ENCODE data around the gene NDUFAF3.

DNA sequence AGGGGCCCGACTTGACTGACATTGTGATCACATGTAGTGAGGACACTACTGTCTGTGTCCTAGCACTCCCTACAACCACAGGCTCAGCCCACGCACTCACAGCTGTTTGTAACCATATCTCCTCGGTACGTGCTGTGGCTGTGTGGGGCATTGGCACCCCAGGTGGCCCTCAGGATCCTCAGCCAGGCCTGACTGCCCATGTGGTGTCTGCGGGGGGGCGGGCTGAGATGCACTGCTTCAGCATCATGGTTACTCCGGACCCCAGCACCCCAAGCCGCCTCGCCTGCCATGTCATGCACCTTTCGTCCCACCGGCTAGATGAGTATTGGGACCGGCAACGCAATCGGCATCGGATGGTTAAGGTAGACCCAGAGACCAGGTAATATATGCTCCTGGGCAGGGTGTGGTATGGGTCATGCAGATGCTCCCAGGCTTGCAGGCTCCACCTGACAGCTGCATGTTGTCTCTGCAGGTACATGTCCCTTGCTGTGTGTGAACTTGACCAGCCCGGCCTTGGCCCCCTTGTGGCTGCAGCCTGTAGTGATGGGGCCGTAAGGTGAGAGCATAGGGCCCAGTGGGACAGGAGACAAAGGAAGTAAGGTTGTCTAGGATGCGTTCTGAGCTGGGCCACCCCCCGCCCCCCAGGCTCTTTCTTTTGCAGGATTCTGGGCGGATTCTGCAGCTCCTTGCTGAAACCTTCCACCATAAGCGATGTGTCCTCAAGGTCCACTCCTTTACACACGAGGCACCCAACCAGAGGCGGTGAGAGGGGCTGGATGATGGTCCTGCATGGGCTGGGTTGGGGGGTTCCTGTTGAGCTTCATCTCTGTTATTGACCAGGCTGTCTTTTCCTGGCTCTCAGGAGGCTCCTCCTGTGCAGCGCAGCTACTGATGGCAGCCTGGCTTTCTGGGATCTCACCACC is 7.9 kb upstream of the NDUFAF3 start:
- no peak for TF ChIP-seq EZH2 (IDR thresholded peaks at IDR 0.05; ENCODE audit: low read length, missing control alignments)
- TF ChIP-seq, protein P1, sequence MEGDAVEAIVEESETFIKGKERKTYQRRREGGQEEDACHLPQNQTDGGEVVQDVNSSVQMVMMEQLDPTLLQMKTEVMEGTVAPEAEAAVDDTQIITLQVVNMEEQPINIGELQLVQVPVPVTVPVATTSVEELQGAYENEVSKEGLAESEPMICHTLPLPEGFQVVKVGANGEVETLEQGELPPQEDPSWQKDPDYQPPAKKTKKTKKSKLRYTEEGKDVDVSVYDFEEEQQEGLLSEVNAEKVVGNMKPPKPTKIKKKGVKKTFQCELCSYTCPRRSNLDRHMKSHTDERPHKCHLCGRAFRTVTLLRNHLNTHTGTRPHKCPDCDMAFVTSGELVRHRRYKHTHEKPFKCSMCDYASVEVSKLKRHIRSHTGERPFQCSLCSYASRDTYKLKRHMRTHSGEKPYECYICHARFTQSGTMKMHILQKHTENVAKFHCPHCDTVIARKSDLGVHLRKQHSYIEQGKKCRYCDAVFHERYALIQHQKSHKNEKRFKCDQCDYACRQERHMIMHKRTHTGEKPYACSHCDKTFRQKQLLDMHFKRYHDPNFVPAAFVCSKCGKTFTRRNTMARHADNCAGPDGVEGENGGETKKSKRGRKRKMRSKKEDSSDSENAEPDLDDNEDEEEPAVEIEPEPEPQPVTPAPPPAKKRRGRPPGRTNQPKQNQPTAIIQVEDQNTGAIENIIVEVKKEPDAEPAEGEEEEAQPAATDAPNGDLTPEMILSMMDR (conservative IDR thresholded peaks at IDR 0.05 in 1 of 2, IDR thresholded peaks at IDR 0.05 in 1 of 2; ENCODE audit: low read depth in 1 of 2, low read length in 2 of 2) = peak; percentile 53 to 65
